BLaER1 treated with 17β-estradiol and CSF1 and Interleukin-3, amounts not matched to agents 10 nM and 100 nM (cell line): ENCODE data around the gene DEAF1.

ENCODE experiments used
- H3K27ac ChIP-seq, 11 experiments: shearing (Covaris generic); formaldehyde crosslinking; 2 replicates each; pipeline ENCODE4 v1.8.1; 2022
- H3K27me3 ChIP-seq, 11 experiments: shearing (Covaris generic); formaldehyde crosslinking; 2 replicates each; pipeline ENCODE4 v1.8.1; 2022
- H3K36me3 ChIP-seq, 11 experiments: shearing (Covaris generic); formaldehyde crosslinking; 2 replicates each; pipeline ENCODE4 v1.8.1; 2022
- H3K4me1 ChIP-seq, 10 experiments: shearing (Covaris generic); formaldehyde crosslinking; 2 replicates each; pipeline ENCODE4 v1.8.1; 2022
- H3K4me2 ChIP-seq, 11 experiments: shearing (Covaris generic); formaldehyde crosslinking; 2 replicates each; pipeline ENCODE4 v1.8.1; 2022
- H3K4me3 ChIP-seq, 10 experiments: shearing (Covaris generic); formaldehyde crosslinking; 2 replicates each; pipeline ENCODE4 v1.8.1; 2022
- H3K9ac ChIP-seq, 11 experiments: shearing (Covaris generic); formaldehyde crosslinking; 2 replicates each; pipeline ENCODE4 v1.8.1; 2022
- H3K9me3 ChIP-seq, 11 experiments: shearing (Covaris generic); formaldehyde crosslinking; replicated peaks in 1 of 11; 2 replicates each; pipeline ENCODE4 v1.8.1; 2022
- H4K20me1 ChIP-seq, 11 experiments: shearing (Covaris generic); formaldehyde crosslinking; 2 replicates each; pipeline ENCODE4 v1.8.1; 2022
- Cebpa-rat ChIP-seq, 11 experiments: shearing (Covaris generic); IDR thresholded peaks; 2 replicates each; pipeline ENCODE4 v1.8.1; 2022

Gene DEAF1

GRCh38 chr11:673866-674265 lies 21.2 kb downstream of the DEAF1 start:
- Histone ChIP-seq H3K27ac (no peak overlapping the region), H3K27me3 (no peaks in the 10 kb centered on the region), H3K9me3 (no peaks in the 10 kb centered on the region), H3K4me1 (no peaks in the 10 kb centered on the region), H3K9ac (no peak overlapping the region), H3K36me3 (peaks cover 74 to 89% (median 85%) of the 10 kb centered on the region in 11 experiments), H4K20me1 (peaks cover 0 to 42% (median 13%) of the 10 kb centered on the region in 11 experiments; a peak in 11 of 22 replicates), H3K4me2 (no peak overlapping the region), H3K4me3 (no peak overlapping the region)
- TF ChIP-seq Cebpa-rat (IDR thresholded peaks at IDR 0.05): no peak

DNA sequence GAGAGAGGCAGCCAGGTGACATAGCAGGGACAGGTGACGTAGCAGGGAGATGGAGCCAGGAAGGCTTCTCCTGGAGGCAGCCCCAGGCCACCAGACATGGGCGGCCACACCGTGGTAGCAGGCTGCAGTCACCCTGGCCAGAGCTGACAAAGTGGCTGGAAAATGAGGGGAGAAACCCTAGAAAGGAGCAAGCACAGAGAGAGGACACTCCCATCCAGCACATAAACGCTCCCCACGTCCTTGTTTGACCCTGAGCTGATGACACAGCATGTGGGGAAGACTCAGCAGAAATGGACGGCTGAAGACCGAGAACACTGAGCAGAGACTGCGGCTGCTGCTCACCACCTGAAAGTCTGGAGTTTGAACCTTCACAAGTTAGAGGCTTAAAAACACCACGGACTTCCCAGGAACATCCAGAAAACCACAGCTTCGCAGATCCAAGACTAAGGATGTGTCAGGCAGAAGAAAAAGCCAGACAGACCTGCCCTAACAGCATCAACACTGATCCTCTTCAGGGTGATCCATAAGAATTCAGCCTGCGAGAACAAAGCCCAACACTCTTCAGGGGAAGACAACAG lies 29.2 kb downstream of the DEAF1 start:
- Histone ChIP-seq H3K9me3 (no peaks in the 10 kb centered on the region), H3K27ac (0 out of 22 replicates have a peak overlapping the region, but pooled peaks of 1 of the 11 experiments have one; percentile 28), H3K4me3 (no peak overlapping the region), H3K36me3 (peaks cover 76 to 93% (median 86%) of the 10 kb centered on the region in 11 experiments), H3K9ac (peak overlapping the region in 2 of 11 experiments; percentile 1 to 9; a peak in 2 of 22 replicates), H3K4me2 (peak overlapping the region in 1 of 11 experiments; percentile 21; a peak in 1 of 22 replicates), H3K27me3 (no peaks in the 10 kb centered on the region), H3K4me1 (peaks cover 7 to 19% (median 11%) of the 10 kb centered on the region in 10 experiments), H4K20me1 (peaks cover 41 to 80% (median 67%) of the 10 kb centered on the region in 11 experiments; a peak in 21 of 22 replicates)
- no peak for TF ChIP-seq Cebpa-rat (IDR thresholded peaks at IDR 0.05)

- no peaks in the 10 kb centered on the region for H3K9me3 ChIP-seq
- no peak overlapping the region; a peak in 1 of 22 replicates for H3K9ac ChIP-seq
- H3K36me3 ChIP-seq: peaks cover 73 to 94% (median 87%) of the 10 kb centered on the region in 11 experiments
- H3K4me3 ChIP-seq: no peak overlapping the region
- peak overlapping the region in 1 of 11 experiments; percentile 21; a peak in 1 of 22 replicates for H3K4me2 ChIP-seq
- TF ChIP-seq Cebpa-rat (IDR thresholded peaks at IDR 0.05): no peak
- peaks cover 13 to 25% (median 17%) of the 10 kb centered on the region in 10 experiments for H3K4me1 ChIP-seq
- H3K27ac ChIP-seq: 0 out of 22 replicates have a peak overlapping the region, but pooled peaks of 1 of the 11 experiments have one; percentile 28
- peaks cover 47 to 86% (median 73%) of the 10 kb centered on the region in 11 experiments; a peak in 21 of 22 replicates for H4K20me1 ChIP-seq
- H3K27me3 ChIP-seq: no peaks in the 10 kb centered on the region; a peak in 1 of 22 replicates
Measured at GRCh38 chr11:665062-665703, 29.8 kb downstream of the DEAF1 start.

GRCh38 chr11:662689-663274 lies 32.2 kb downstream of the DEAF1 start:
- H3K36me3 ChIP-seq: peaks cover 75 to 94% (median 87%) of the 10 kb centered on the region in 11 experiments
- no peaks in the 10 kb centered on the region for H3K9me3 ChIP-seq
- no peak for TF ChIP-seq Cebpa-rat (IDR thresholded peaks at IDR 0.05)
- H3K27me3 ChIP-seq: no peaks in the 10 kb centered on the region; a peak in 1 of 22 replicates
- peaks cover 20 to 32% (median 25%) of the 10 kb centered on the region in 10 experiments for H3K4me1 ChIP-seq
- no peak overlapping the region for H3K4me3 ChIP-seq
- peaks cover 58 to 91% (median 87%) of the 10 kb centered on the region in 11 experiments; a peak in 21 of 22 replicates for H4K20me1 ChIP-seq
- H3K4me2 ChIP-seq: no peak overlapping the region
- no peak overlapping the region for H3K9ac ChIP-seq
- H3K27ac ChIP-seq: no peak overlapping the region

DNA sequence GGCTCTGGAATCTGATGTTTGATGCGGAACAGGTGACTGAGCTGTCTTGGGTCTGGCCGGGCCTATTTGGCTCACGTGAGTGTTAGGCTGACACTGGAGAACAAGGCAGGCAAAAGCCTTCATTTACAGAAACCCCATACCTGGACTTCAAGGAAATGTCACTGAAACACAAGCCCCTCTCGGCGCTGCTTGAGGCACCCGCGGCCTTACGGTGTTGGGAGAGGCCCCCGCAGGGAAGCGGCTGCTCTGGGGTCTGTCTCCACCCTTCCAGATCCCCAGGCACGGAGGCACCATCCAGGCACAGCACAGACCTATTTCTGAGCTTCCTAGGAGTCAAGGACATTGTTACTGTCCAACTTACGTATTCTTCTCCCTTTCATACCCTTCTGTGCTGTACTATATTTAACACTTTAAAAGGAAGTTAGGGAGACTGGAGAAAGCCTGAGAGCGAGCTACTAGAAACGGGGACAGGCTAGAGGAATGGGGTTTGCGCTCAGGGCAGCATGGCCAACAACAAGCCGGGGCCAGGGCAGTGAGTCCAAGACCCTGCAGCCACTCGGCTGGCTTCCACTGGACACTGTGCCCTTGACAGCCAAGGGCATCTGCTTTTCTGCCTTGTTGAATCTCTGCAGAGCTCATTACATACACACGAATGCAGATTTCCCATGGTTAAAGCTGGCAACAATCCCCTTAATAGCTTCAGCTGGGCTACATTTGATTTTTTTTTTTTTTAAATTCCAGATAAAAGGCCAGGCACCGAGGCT lies 34.2 kb downstream of the DEAF1 start:
- peak overlapping the region; percentile 35 to 89 (median 66) for H3K4me2 ChIP-seq
- no peak overlapping the region for H3K4me3 ChIP-seq
- peak overlapping the region in 6 of 11 experiments; percentile 7 to 39 (median 30); a peak in 8 of 22 replicates for H3K9ac ChIP-seq
- H3K9me3 ChIP-seq: no peaks in the 10 kb centered on the region
- peaks cover 16 to 26% (median 25%) of the 10 kb centered on the region in 10 experiments for H3K4me1 ChIP-seq
- H3K27ac ChIP-seq: no peak overlapping the region
- TF ChIP-seq Cebpa-rat (IDR thresholded peaks at IDR 0.05): no peak
- H3K36me3 ChIP-seq: peaks cover 79 to 96% (median 89%) of the 10 kb centered on the region in 11 experiments
- H4K20me1 ChIP-seq: peaks cover 58 to 94% (median 90%) of the 10 kb centered on the region in 11 experiments; a peak in 21 of 22 replicates
- H3K27me3 ChIP-seq: no peaks in the 10 kb centered on the region; a peak in 1 of 22 replicates

- no peak overlapping the region for H3K27ac ChIP-seq
- no peak for TF ChIP-seq Cebpa-rat (IDR thresholded peaks at IDR 0.05)
- no peaks in the 10 kb centered on the region for H3K9me3 ChIP-seq
- H3K36me3 ChIP-seq: peaks cover 79 to 96% (median 85%) of the 10 kb centered on the region in 11 experiments
- H4K20me1 ChIP-seq: peaks cover 53 to 94% (median 89%) of the 10 kb centered on the region in 11 experiments; a peak in 21 of 22 replicates
- no peaks in the 10 kb centered on the region; a peak in 1 of 22 replicates for H3K27me3 ChIP-seq
- H3K4me1 ChIP-seq: peaks cover 14 to 26% (median 23%) of the 10 kb centered on the region in 10 experiments
- H3K9ac ChIP-seq: peak overlapping the region in 7 of 11 experiments; percentile 3 to 44 (median 28); a peak in 7 of 22 replicates
- no peak overlapping the region for H3K4me3 ChIP-seq
- H3K4me2 ChIP-seq: peak overlapping the region; percentile 35 to 89 (median 66); a peak in 21 of 22 replicates
Measured at GRCh38 chr11:660281-660680, 34.7 kb downstream of the DEAF1 start.

- peak overlapping the region in 4 of 11 experiments; percentile 0 to 44 (median 36); a peak in 3 of 22 replicates for H3K9ac ChIP-seq
Measured at GRCh38 chr11:659532-660085, 35.4 kb downstream of the DEAF1 start.

GRCh38 chr11:657691-658126 lies 37.3 kb downstream of the DEAF1 start:
- H3K4me3 ChIP-seq: no peak overlapping the region
- H3K9ac ChIP-seq: no peak overlapping the region
- H3K9me3 ChIP-seq: peaks cover 0 to 5% (median 0%) of the 10 kb centered on the region in 11 experiments; a peak in 1 of 22 replicates
- H3K27ac ChIP-seq: no peak overlapping the region
- no peak overlapping the region for H3K4me2 ChIP-seq
- H3K4me1 ChIP-seq: peaks cover 14 to 26% (median 23%) of the 10 kb centered on the region in 10 experiments
- no peak for TF ChIP-seq Cebpa-rat (IDR thresholded peaks at IDR 0.05)
- peaks cover 83 to 100% (median 89%) of the 10 kb centered on the region in 11 experiments for H3K36me3 ChIP-seq
- no peaks in the 10 kb centered on the region; a peak in 1 of 22 replicates for H3K27me3 ChIP-seq
- H4K20me1 ChIP-seq: peaks cover 39 to 100% (median 84%) of the 10 kb centered on the region in 11 experiments; a peak in 21 of 22 replicates

More at GRCh38 chr11:659532-660085, 35.4 kb downstream of the DEAF1 start:
- Histone ChIP-seq H4K20me1 (peaks cover 50 to 98% (median 93%) of the 10 kb centered on the region in 11 experiments; a peak in 21 of 22 replicates), H3K4me3 (no peak overlapping the region), H3K9me3 (no peaks in the 10 kb centered on the region), H3K4me1 (peaks cover 14 to 26% (median 23%) of the 10 kb centered on the region in 10 experiments), H3K36me3 (peaks cover 83 to 98% (median 88%) of the 10 kb centered on the region in 11 experiments), H3K27ac (no peak overlapping the region), H3K27me3 (no peaks in the 10 kb centered on the region; a peak in 1 of 22 replicates), H3K4me2 (peak overlapping the region in 9 of 11 experiments; percentile 54 to 89 (median 71); a peak in 16 of 22 replicates)
- TF ChIP-seq Cebpa-rat (IDR thresholded peaks at IDR 0.05): no peak
